DMS53 treated with DMSO at 0.1 percent for 48 hours (cell line): ENCODE measurements around the gene ARHGEF9.
"Not testable (repeated sequence)": the region's sequence is repeated elsewhere in the genome, so short reads cannot be mapped to it uniquely, and the experiment has no call there.

Experiments
- DNase-seq: peaks from one replicate; lab custom pipeline; 2025; ENCODE audit not compliant: unreplicated experiment; lab: John Stamatoyannopoulos, UW

Gene ARHGEF9

GRCh38 chrX:63784902-63785707, at the start of gene ARHGEF9:
ARHGEF9 (minus strand) TSS chrX:63785214; CDS start chrX:63785145, 69 bp downstream.
- no peak for DNase-seq

DNA sequence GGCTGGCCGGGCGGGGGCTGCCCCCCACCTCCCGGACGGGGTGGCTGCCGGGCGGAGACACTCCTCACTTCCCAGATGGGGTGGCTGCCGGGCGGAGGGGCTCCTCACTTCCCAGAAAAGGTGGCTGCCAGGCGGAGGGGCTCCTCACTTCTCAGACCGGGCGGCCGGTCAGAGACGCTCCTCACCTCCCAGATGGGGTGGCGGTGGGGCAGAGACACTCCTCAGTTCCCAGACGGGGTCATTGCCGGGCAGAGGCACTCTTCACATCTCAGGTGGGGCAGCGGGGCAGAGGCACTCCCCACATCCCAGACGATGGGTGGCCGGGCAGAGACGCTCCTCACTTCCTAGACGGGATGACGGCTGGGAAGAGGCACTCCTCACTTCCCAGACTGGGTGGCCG, 40.4 kb upstream of the ARHGEF9 start:
- DNase-seq: not testable (repeated sequence)

DNA sequence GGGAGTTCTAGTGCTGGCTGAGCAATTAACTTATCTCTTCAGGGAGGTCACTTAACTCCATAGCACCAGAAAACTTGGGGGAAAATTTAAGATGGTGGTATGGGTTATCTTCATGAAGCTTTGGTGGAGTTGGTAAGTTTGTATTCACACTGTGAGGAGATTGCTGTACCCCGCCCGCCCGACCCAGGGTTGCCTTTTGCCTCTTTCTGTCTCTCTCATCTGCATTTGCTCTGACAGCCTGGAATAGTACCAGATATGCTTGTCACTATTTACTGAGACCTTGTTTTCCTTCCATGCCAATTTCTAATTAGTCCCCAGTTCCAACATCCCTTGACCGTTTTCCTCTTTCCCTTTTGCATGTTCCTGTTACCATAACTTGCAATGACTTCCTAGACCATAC, 33.1 kb upstream of the ARHGEF9 start:
- no peak for DNase-seq

- no peak for DNase-seq
These were observed 32.7 kb upstream of the ARHGEF9 start for GRCh38 chrX:63817696-63818095.

GRCh38 chrX:63812823-63813222, 27.8 kb upstream of the ARHGEF9 start:
- DNase-seq: no peak

- no peak for DNase-seq
These were observed 25.7 kb upstream of the ARHGEF9 start for GRCh38 chrX:63810746-63811145.

GRCh38 chrX:63809173-63809572, 24.2 kb upstream of the ARHGEF9 start:
- DNase-seq: no peak

GRCh38 chrX:63795406-63795805, 10.4 kb upstream of the ARHGEF9 start:
- DNase-seq: not testable (repeated sequence)

- DNase-seq: no peak
These were observed 660 bp upstream of the ARHGEF9 start for GRCh38 chrX:63785708-63786040.

DNA sequence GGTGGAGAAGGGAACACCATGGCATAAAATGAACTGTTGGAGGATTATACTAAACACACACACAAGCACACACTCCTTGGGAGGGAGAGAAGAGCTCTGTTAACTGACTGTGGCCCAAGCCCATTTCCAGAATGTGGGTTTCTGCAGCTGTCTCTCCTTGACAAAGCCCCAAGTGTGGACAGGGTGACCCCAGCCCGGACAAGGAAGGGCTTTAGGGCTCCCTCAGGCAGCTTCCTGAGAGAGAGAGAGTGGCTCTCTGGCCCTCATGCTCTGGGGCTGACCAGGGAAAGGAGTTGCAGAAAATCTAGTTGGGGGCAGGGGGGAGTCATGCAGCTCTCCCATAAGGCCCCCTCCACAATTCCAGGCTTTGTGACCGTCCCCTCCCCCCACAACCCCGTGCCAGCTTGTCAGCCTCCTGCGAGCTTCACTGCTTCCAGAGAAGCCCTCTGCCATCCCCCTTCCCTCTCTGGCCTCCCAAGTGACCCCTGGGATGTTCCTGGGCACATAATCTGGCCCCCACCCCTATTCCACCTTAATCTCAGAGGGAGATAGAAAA, 590 bp downstream of the ARHGEF9 start:
- DNase-seq: no peak

- no peak for DNase-seq
These were observed 2.5 kb downstream of the ARHGEF9 start for GRCh38 chrX:63782515-63782914.

- no peak for DNase-seq
These were observed 16.3 kb downstream of the ARHGEF9 start for GRCh38 chrX:63768760-63769159.

DNA sequence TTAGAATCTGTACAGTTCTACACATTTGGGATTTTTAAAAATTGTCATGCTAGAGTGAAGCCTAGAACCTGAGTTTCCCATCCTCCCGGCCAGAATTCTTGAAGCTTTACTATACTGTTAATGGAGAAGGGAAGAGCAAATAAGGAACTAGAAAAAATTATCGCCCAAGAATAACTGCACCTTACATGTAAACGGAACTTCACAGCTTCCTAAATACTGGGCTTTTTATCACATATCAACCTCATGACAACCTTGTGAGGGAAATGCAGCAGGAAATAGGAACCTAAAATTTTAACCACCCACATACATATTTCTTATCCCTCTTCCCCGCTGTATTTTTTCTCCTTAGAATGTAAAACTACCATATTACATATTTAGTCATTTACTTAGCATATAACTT, 19.3 kb downstream of the ARHGEF9 start:
- DNase-seq: no peak

- DNase-seq: peak; percentile 30
These were observed 20.1 kb downstream of the ARHGEF9 start for GRCh38 chrX:63764946-63765345.

DNA sequence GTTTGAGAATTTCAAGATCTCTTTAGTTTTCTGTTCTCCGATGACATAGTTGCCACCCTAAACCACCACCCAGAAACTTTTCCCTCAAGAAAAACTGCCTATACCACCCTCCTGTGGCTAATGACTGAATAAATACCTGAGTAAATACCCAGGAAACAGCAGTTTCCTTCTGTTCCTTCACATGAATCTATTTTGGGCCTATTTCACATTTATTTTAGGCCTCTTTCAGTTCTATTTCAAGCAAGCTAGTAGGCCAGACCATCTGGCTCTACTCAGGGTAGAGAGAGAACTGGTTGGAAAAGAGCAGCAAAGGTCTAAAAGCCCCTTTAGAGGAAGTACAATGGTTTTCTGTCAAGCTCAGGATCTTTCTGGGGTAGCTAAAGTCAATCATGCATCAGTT, 23.4 kb downstream of the ARHGEF9 start:
- DNase-seq: no peak

- no peak for DNase-seq
These were observed 27.0 kb downstream of the ARHGEF9 start for GRCh38 chrX:63758011-63758410.

- no peak for DNase-seq
These were observed 29.1 kb downstream of the ARHGEF9 start for GRCh38 chrX:63755892-63756291.

DNA sequence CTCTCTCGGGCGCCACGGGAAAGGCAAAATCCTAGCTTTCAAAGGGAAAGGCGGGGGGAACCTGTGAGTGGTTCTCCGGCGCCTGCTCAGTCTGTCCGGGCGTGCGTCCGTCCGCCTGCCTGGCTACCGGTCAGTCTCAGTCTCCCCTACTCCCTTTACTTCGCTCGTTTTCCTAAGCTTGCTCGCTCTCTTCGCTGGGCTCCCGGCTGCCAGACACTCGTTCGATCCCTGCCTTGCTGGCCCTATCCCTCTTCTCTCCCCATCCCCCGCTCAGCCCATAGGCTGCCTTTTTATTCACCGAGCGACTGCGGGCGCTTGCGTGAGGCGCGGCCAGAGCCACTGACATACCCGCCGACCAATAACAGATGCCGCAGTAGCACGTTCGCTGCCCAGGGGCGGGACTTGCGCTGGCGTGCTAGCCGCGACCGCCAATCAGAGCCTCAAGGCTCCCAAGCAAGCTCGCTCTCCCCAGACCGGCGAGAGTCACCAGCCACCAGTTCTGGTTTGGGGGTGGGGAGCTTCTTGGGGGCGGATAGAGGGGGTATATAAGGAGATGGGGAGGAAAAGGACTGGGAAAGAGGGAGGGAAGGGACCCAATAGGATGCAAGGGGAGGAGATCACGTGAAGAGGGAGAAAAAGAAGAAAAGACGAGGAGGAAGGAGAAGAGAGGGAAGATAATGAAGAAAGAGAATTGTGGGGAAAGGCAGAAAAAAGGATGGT, 30.0 kb downstream of the ARHGEF9 start:
- peak; percentile 83 for DNase-seq

DNA sequence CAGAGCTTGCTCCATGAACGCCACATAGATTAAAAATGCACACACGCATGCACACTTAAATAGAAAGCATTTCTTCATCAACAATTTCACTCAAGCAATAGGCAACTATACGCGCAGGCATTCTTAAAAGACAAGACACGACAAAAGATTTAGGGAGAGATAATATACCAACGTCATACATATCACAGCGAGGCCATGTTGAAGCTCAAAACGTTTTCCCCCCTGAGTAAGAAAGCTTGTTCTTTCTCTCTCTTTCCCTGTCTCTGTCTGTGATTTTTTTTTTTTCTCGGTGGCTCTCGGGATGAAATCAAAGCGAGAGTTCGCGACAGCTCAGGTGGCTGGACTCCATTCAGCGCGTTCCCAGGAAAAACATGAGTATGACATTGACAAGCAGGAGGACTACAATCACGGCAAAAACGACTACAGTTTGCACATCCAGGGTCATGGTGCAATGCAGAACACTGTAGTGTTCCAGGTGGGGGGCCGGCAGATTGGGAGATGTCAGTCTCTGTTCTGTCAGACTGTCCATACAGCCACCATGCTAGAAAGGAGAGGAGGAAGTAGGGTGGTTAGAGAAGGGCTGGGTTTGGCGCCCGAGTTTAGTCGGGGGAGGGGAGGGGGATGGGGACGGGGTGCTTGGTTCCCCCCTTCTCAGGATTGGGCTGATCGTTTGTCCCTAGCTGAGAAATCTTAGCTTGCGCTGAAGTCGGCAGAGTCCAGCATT, 30.7 kb downstream of the ARHGEF9 start:
- peak; percentile 20 for DNase-seq

- no peak for DNase-seq
These were observed 33.5 kb downstream of the ARHGEF9 start for GRCh38 chrX:63751481-63751880.

DNA sequence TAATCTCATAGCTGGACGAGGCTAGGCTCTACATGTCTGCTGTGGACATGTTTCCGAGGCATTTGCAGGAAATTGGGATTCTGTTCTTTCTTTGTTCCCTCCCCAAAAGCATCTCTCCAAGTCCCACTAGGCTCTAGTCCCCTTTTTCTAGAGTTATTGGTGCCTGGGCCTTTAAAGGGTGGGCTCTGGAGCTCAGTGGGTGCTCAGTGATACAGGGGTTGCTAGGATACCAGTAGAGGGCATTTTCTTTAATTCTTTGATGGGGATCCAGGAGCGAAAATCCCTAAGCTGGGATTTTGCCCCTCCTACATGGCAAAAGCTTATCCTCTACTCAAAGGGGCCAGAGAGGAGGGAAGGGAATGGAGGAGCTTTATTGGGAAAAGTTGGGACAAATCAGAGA, 34.2 kb downstream of the ARHGEF9 start:
- no peak for DNase-seq

GRCh38 chrX:63747331-63747730, 37.7 kb downstream of the ARHGEF9 start:
- DNase-seq: no peak
